HPDE6-E6E7 (cell line): ENCODE measurements around the gene SH3RF1.
A peak's percentile ranks its signal among the peaks of the same experiment; 100 is the strongest.
"Not testable (repeated sequence)": the region's sequence is repeated elsewhere in the genome, so short reads cannot be mapped to it uniquely, and the experiment has no call there.

Experiments used
- DNase-seq: peaks from one replicate; pipeline ENCODE4 v3.0.0; 2011; ENCODE audit warnings: missing footprints; ENCODE audit errors: extremely low spot score

The SH3RF1 gene

GRCh38 chr4:169226565-169226964, 44.2 kb downstream of the SH3RF1 start:
- no peak for DNase-seq

GRCh38 chr4:169225812-169226211, 44.9 kb downstream of the SH3RF1 start:
- DNase-seq, result peak; percentile 25

GRCh38 chr4:169225058-169225751, 45.6 kb downstream of the SH3RF1 start:
- DNase-seq, result peak; percentile 77

GRCh38 chr4:169222761-169223160, 48.0 kb downstream of the SH3RF1 start:
- DNase-seq, result no peak

GRCh38 chr4:169221662-169222061, 49.1 kb downstream of the SH3RF1 start:
- no peak for DNase-seq

DNA sequence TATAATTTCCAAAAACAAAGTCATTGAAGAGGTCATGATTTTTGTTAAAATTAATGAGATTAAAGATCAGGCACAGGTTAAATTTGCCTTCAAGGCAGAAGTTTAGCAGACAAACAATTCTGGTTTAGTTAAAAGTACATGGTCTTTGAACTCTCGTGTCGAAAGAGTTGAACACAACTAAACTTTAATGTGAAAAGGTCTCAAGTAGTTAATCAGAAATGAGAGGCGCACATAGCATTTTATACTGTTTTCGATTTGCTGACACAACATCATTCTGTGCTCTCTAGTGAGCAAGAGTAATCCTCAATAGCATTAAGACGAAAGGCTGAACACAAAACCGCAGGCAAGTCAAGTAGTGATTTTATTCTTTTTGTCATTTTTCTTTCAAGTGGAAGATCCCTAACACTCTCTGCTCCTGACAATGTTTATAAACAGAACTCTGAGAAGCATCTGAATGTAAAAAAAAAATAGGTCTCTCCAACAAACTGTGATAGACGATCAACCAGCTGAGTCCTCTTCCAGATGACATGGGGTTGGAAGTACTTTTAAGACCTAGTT, 49.8 kb downstream of the SH3RF1 start:
- DNase-seq, result no peak

DNA sequence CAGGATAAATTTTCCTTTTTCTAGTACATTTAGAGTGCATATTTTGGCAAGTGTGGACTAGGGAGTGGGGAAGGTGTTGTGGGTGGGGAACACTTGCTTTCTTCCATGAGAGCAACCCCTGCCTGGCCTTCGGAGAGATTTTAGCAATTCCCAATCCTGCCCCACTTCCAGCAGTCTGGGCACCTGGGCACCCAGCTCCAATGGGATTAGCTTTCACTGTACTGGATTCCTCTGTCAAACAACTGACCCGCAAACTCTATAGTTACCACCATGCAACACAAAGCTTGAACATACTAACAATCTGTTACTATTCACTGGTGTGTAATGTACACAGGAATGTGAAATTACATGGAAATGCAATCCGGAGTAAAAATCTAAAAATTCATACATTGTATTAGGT, 50.3 kb downstream of the SH3RF1 start:
- no peak for DNase-seq

- DNase-seq, result no peak
These were observed 51.3 kb downstream of the SH3RF1 start for GRCh38 chr4:169219440-169219839.

DNA sequence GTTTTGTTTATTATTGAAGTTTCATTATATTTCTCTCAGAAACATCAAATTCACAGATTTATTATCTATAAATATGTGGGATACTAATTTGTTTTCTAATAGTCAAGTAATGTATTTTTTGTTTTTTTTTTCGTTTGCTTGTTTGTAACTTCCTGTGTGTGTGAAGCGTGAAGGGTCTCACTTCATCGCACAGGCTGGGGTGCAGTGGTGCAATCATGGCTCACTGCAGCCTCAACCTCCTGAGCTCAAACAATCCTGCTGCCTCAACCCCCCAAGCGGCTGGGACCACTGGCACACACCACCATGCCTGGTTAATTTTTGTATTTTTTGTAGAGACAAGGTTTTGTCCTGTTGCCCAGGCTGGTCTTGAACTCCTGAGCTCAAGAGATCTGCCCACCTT, 55.1 kb downstream of the SH3RF1 start:
- no peak for DNase-seq

DNA sequence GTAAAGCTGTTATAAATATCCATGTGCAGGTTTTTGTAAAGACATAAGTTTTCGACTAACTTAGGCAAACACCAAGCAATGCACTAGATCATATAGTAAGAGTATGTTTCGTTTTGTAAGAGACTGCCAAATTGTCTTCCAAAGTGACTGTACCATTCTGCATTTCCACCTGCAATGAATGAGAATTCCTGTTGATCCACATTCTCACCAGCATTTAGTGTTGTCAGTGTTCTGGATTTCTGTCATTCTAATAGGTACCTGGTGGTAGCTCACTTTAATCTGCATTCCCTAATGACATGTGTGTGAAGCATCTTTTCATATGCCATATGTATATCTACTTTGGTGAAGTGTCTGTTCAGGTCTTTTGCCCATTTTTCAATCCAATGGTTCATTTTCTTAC, 57.8 kb downstream of the SH3RF1 start:
- no peak for DNase-seq

DNA sequence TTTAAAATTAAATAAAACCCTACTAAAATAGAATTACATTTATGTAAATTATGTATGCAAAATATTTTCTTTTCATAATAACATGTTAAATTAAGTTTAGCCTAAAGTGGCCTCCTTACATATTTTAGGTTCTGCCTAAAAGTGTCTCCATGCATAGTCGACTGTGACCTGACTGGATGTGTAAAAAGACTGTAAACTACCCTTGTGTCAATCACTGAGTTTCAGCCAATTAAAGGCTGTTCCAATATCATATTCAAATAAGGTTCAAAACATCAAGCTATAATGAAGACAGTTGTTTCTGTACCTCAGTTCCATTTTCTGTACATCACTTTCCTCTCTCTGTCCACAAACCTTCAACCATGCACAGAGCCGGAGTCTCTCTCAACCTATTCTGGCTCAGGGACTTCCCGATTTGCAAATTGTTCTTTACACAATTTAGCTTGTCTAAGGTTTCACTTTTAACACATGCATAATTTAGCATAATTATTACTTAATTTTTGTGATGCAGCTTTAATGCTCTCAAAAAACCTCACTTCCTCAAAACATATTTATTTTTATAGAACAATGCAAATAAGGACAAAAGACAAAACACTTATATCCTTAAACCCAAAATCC, 60.1 kb downstream of the SH3RF1 start:
- no peak for DNase-seq

DNA sequence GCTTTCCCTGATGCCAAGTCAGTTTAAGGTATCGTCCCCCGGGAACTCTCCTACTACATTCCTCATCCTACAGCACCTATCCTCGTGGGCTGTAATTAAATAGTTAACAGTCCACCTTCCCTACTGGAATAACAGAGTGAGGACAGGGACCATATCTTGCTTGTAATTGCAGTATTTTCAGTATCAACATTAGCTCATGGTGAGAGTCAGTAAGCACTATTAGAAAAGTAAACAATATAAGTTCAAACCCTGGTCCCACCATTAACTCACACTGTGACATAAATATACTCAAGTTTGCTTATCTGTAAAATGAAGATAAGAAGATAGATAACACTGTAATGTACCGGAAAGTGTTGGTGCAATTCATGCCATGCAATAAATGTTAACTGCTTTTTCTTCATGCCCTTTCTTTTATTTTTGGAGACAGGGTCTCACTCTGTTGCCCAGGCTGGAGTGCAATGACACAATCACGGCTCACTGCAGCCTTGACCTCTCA, 61.3 kb downstream of the SH3RF1 start:
- no peak for DNase-seq

DNA sequence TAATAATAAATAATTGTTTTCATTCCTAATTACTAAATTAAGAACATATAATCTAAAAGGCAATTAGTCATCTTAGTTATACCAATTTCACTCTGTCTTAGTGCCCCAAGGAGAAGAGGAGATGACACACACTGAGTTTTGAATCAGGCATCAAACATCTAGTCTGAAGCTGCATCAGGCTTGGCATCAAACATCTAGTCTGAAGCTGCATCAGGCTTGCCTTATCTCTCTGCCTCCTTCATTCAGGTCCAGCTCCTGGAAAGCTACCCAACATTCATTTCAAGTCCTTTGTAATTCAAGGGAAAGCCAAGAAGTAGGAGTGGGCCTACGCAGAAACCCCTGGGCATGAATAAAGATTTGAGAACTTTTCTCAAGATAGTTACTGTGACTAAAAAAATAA, 62.2 kb downstream of the SH3RF1 start:
- no peak for DNase-seq

- DNase-seq, result no peak
These were observed 62.7 kb downstream of the SH3RF1 start for GRCh38 chr4:169208090-169208455.

DNA sequence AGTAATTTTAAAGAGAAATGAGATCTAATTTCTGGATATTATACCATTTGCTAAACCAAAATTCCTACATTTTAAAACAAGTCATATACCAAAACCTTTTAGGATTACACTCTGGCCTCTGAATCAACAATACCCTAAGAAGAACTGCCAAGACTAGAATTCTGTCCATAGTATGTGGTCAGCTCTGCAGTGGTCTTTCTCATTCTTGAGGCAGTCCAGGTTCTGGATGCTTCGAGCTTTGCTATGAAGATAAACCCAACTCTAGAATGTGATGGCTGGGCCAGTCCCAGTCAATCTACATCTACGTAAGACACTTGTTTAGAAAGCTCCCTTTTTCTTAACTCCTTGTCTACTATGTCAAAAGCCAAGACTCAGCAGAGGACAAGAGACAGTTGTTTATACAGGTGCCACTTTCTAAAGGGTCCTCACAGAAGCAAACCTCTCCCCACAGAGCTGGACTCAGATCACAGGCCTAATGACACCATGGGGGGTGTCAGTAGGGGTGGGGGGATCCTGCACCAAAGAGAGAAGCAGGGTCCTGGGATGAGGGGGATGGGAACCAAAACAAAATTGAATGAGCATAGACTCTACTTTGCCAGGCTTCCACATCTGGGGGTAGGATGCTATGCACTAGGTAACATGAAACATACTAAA, 63.2 kb downstream of the SH3RF1 start:
- DNase-seq, result no peak

- DNase-seq, result no peak
These were observed 65.0 kb downstream of the SH3RF1 start for GRCh38 chr4:169205744-169206080.

- DNase-seq, result no peak
These were observed 65.5 kb downstream of the SH3RF1 start for GRCh38 chr4:169205075-169205743.

DNA sequence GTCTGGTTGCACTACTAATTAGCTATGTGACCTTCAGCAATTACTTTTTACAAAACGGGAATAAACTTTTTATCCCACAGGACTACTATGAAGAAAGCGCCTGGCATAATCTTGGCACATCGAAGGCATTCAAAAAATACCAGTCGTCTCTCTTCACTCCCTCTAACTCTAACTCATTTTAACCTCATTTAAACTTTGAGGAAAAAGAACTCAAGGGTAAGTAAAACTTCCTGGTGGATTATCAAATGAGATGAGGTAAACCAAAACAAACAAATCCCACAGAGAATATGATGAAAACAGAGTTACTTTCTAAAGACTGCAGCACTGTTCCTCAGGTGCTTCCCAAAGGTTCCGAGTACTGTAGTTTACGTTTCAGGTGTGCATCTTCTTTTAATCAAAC, 66.9 kb downstream of the SH3RF1 start:
- no peak for DNase-seq

- DNase-seq, result not testable (repeated sequence)
These were observed 67.5 kb downstream of the SH3RF1 start for GRCh38 chr4:169203278-169203677.

- no peak for DNase-seq
These were observed 67.9 kb downstream of the SH3RF1 start for GRCh38 chr4:169202878-169203277.

- DNase-seq, result no peak
These were observed 68.5 kb downstream of the SH3RF1 start for GRCh38 chr4:169202145-169202699.
